GM20431 (cell line): ENCODE measurements around the gene ATPAF1.
"Not testable (repeated sequence)": the region's sequence is repeated elsewhere in the genome, so short reads cannot be mapped to it uniquely, and the experiment has no call there.

Experiments used
- in situ Hi-C: fragments of 300-500 bp; cut with MseI, MboI; formaldehyde crosslinking; loops from one replicate; pipeline ENCODE4 v1.15.0; 2020; ENCODE audit warnings: low sequenced_read_pairs; ENCODE audit not compliant: unreplicated experiment

ATPAF1 gene

DNA sequence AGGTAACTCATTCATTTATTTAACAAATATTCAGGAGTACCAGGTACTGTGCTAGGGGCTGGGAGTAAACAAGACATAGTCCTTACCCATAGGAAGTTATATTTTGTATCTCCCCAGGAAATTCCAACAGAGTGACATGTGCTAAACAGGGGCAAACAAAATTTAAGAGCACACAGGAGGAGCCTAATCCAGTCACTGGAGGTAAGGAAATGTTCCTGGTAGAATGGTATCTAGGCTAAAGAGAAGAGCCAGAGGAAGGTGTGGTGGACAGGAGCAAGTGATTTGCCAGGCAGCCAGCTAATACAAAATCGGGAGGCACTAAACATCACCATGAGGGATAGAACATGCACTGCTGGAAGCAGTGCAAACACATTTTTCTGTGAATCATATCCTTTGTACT, 13.9 kb upstream of the ATPAF1 start:
- in situ Hi-C loops, result no loop called here

GRCh38 chr1:46681333-46682034, 13.3 kb upstream of the ATPAF1 start:
- in situ Hi-C loops, result no loop called here

DNA sequence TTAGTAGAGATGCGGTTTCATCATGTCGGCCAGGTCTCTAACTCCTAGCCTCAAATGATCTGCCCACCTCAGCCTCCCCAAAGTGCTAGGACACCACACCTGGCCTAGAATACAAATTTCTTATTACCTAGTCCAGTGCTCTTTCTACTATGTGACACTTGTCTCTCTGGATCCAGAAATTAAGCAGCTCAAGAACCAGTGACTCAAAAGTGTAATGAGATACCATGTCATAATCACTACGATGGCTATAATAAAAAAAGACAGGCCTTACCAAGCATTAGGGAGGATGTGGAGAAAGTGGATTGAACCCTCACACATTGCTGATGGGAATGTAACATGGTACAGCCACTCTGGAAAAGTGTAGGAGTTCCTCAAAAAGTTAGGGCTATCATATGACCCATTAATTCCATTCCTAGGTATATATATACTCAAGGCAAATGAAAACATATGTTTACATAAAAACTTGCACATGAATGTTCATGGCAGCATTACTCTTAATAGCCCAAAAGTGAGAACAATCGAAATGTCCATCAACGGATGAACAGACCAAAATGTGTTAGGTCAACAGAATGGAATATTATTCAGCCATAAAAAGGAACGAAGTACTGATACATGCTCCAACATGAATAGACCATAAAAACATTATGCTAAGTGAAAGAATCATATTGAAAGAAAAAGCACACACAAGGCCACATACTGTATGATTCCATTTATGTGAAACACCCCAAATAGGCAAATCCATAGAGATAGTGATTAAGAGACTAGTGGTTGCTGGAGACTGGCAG, 11.8 kb upstream of the ATPAF1 start:
- in situ Hi-C loops, result no loop called here

DNA sequence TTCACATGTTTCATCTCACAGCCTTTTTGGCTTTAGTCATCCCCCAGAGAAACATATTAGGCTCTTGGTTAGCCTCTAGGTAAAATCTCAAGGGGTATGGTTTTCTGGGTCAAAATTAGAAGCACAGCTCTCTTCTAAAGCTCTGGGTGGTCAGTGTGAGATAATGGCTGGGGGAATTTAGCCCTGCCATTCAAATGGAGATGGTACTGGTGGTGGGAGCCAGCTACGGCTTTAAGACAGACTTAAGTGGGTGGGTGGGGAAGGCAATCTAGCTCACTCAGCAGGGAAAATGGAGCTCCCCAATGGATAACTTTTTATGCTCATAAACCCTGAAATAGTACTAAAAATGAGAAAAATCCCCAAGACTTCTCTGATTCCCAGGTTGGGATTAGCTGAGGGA, 9.2 kb upstream of the ATPAF1 start:
- in situ Hi-C loops, result no loop called here

DNA sequence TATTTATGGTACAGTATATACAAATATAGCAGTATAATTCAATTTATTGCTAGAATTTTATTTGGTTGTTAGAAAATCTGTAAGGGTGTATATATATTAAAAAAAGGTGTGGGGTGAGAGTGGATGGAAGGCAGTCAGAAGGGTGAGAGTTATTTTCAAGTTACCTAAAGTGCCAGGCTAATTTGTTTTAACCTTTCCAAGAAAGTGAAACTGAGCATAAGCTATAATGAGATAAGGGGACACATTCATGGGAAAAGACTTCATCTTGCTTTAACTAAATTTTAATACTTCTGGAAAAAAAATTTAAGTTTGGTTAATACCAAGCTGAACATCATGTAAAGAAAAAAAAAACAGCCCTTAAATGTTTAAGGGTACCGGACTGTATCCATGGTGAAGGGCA, 8.4 kb upstream of the ATPAF1 start:
- in situ Hi-C loops, result no loop called here

DNA sequence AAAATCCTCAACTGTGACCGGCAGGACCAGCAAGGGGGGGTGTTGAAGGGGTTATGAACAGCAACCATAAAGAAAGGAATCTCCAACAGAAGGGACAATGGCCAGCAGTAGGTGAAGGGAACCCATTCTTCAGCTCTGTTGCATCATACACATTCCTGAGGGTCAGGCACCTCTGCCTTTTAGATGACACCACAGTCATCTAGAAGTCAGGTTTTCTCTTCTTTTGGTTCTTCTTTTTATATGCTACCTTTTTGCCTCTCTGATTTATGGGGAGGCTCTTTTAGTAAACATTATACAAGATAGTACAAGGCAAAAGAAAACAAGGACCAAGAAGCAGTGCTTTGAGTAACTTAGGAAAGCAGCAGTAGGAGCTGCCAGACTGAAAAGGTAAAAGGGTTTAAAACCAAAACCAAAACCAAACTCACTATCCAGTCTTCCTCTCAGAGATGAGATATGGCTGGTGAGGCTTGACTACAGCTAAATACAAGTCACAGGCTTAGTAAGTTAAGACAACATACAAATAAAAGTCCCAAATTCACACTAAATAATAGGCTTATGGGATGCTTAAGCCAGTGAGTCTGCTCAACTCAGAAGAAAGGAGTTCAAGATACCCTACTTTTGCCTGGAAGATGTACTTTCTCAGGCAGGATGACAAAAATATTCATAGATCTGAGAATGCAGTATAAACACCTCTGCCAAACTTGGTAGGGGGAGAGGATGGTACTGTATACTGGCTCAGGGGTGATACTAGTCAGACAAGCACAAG, 7.6 kb upstream of the ATPAF1 start:
- in situ Hi-C loops, result no loop called here

- in situ Hi-C loops, result no loop called here
Measured at GRCh38 chr1:46673749-46674182, 5.6 kb upstream of the ATPAF1 start.

DNA sequence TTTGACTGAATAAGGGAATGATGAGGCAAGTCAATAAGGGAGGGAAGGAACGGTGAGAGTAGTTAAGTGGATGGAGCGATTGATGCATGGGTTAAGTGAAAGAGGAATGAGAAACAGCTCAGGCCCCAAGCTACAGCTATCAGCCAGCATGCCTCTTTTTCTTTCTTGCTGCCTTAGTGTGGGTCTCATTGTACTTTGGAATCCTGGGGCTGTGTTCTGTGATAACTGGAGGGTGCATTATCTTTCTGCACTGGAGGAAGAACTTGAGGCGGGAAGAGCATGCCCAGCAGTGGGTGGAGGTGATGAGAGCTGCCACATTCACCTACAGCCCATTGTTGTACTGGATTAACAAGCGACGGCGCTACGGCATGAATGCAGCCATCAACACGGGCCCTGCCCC, 4.5 kb upstream of the ATPAF1 start:
- in situ Hi-C loops, result no loop called here

DNA sequence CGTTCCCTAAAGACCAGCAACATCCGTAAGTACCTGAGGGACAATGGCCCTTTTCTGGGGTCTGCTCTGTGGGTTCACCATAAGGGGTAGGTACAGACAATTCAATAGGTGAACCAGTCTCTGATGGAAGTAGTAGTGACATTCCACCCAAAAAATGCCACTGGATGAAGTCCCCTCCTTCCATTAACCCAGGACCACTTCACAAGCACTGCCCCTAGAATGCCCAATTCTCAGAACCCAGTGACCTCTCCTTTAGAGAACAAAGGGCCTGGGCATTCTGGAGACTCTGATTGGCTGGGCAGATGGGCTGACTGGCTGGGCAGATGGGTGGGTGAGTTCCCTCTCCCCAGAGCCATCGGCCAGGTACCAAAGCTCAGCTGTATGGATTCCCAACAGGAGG, 3.4 kb upstream of the ATPAF1 start, which contains the start of gene TEX38:
TEX38 (plus strand) TSS at position 301 of the 400 bp plus-strand sequence; CDS start at position 382, 81 bp downstream.
- in situ Hi-C loops, result no loop called here

DNA sequence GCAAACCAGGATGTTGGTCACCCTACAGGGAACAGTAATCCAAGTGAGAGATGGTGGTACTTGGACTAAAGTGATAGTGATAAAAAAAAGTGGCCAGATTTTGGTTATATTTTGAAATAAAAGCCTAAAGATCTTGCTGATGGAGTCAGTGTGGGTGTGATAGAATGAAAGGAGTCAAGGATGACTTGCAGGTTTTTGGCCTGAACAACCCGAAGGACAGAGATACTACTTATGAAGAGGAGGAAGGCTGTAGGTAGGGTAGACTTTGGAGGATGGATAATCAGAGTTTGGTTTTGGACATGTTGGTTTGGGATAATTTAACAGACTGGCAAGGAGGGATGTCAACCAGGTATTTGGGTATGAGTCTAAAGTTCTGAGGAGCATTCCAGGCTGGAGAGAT, 2.0 kb upstream of the ATPAF1 start:
- in situ Hi-C loops, result no loop called here

- in situ Hi-C loops, result no loop called here
Measured at GRCh38 chr1:46665983-46666382, 2.2 kb downstream of the ATPAF1 start.

- in situ Hi-C loops, result not testable (repeated sequence)
Measured at GRCh38 chr1:46662919-46663318, 5.2 kb downstream of the ATPAF1 start.

- in situ Hi-C loops, result not testable (repeated sequence)
Measured at GRCh38 chr1:46660116-46660515, 8.0 kb downstream of the ATPAF1 start.

DNA sequence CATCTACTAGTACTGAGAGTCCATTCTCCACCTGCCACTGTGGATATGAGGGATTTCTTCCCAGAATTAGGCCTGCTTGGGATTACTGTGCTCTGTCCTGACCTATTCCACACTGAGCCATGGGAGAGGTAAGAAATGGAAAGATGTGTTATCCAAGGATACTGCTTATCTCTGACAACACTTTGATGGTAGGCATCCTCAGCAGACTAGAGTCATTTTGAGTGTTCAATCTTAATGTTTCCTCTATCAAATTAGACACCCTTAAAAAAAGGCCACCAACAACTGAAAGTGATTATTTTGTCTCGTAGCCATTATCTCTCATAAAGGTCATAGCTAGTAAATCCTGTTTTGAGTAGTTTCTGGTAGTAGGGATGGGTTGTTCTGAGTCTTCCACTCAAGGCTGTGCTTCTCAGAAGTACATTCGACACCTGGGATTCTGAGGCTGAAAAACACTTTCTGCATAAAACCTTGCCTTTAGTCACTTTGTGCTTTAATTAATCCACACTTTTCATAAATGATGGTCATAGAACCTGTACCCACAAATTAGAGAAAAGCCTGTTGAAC, 8.8 kb downstream of the ATPAF1 start:
- in situ Hi-C loops, result no loop called here

DNA sequence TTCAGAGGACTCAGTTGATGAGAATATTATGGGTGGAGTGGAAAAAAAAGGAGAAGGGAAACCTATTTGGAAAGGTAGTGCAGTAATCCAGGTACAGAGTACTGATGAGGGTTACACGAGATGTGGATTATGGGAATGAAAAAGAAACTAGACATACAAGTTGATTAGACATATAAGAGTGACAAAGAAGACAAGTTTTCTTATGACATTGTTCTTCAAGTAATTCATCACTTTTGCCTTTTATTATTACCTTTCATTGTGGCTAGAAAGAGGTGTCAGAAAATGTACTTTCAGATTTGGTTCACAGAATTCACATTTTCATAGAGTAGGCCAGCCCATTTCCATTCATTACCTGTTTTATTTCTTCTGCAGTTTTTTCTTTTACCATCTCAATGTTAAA, 10.4 kb downstream of the ATPAF1 start:
- in situ Hi-C loops, result no loop called here

DNA sequence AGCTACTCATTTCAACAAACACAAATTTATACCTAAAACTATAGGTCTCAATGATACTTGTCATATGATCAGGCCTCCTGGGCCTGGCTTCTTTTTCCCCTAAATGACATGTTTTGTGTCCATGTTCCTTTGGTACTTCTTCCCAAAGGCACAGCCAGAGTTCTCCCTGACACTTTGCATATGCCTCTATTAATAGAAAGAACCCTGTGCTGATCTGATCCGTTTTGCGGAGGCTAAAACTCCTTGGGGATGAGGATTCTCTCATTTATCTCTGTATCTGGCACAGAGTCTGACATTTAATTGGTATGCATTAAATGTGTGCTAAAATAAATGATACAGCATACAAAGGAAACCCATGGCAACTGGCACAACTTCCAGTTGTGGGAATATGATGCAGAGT, 11.5 kb downstream of the ATPAF1 start:
- in situ Hi-C loops, result no loop called here

- in situ Hi-C loops, result no loop called here
Measured at GRCh38 chr1:46655848-46656247, 12.3 kb downstream of the ATPAF1 start.

DNA sequence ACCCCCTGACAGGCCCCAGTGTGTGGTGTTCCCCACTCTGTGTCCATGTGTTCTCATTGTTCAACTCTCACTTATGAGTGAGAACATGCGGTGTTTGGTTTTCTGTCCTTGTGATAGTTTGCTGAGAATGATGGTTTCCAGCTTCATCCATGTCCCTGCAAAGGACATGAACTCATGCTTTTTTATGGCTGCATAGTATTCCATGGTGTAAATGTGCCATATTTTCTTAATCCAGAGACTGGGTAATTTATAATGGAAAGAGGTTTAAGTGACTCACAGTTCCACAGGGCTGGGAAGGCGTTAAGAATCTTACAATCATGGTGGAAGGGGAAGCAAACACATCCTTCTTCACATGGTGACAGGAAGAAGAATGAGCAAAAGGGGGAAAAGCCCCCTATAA, 13.5 kb downstream of the ATPAF1 start:
- in situ Hi-C loops, result not testable (repeated sequence)

DNA sequence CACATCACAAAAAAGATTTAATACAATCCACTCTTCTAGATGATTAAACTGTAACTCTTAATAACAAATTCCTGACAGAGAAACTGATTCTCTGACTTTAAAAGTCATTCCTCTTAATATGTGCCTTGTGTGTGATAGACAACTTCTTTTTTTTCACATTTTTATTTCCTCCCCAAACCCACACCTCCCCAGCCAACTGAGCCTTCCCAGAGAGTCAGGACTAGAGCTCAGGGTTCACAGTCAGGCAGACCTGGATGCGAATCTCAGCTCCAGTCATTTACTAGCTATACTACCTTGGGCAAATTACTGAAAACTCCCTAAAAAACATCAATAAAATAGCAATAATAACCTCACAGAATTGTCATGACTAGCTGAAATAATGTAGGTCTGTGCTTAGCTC, 14.2 kb downstream of the ATPAF1 start:
- in situ Hi-C loops, result no loop called here

- in situ Hi-C loops, result no loop called here
Measured at GRCh38 chr1:46653405-46653958, 14.7 kb downstream of the ATPAF1 start.
